Right lobe of liver (tissue), 6 donors: ENCODE measurements around the gene STK17A. TPM values are rescaled to one million over a fixed set of nuclear protein-coding genes. Genes with fewer than 3 reads are reported as not detected.

Experiments
- ATAC-seq, 4 donors: fragments of 200-7000 bp; cut with Tn5 transposase; one replicate each; pipeline ENCODE4 v1.9.1; 2020; ENCODE audit warnings: mild to moderate bottlenecking in 4 of 4, moderate library complexity in 4 of 4
- DNase-seq, 3 donors: peaks; one replicate each; pipeline ENCODE4 v3.0.0-alpha.2; 2020
- H3K27ac ChIP-seq, 3 donors: fragments of 200-600 bp; one replicate each; pipeline ENCODE4 v1.8.0; 2022
- H3K27me3 ChIP-seq, 2 donors: fragments of 200-600 bp; one replicate each; pipeline ENCODE4 v1.8.0; 2022
- H3K36me3 ChIP-seq, 4 donors: fragments of 200-600 bp; sonication (generic) in 1 of 4; one replicate each; pipeline versions ENCODE4 v1.5.1 to v1.8.0; 2017 to 2022; ENCODE audit warnings: control low read depth in 1 of 4
- H3K4me1 ChIP-seq, 4 donors: fragments of 200-600 bp; sonication (generic) in 1 of 4; one replicate each; pipeline versions ENCODE4 v1.5.1 to v1.8.0; 2017 to 2022; ENCODE audit warnings: control low read depth in 1 of 4
- H3K4me3 ChIP-seq, 3 donors: fragments of 200-600 bp; one replicate each; pipeline ENCODE4 v1.8.0; 2022
- H3K9me3 ChIP-seq, 4 donors: fragments of 200-600 bp; sonication (generic) in 1 of 4; one replicate each; pipeline versions ENCODE4 v1.5.1 to v1.8.0; 2017 to 2022; ENCODE audit warnings: control low read depth in 1 of 4
- POLR2A ChIP-seq: fragments of 450-650 bp; IDR thresholded peaks from one replicate; pipeline ENCODE4 v1.6.1; 2017; ENCODE audit warnings: antibody characterized with exemption, mild to moderate bottlenecking
- WGBS: methylation state at CpG from one replicate; pipeline ENCODE4 v1.1.6; 2018; ENCODE audit warnings: low coverage, low lambda C conversion rate; ENCODE audit not compliant: insufficient coverage; ENCODE audit errors: missing lambda C conversion rate; 5-methylcytosine and 5-hydroxymethylcytosine counted together
- intact Hi-C, 2 donors: fragments of 100-400 bp; cut with DNase I; formaldehyde crosslinking; loops; one replicate each; pipeline versions ENCODE4 v1.11.2 to v1.14.1; 2022
- long read RNA-seq: library from polyadenylated mRNA; unstranded; transcript quantifications from one replicate; pipeline ENCODE4 v2.0.0, GENCODE V29; 2019
- total RNA-seq, 6 experiments: library from RNA; depleted of rRNA in 2 of 6; stranded (reverse); fragments of >200 nt in 2 of 6; fragmentation: NEBNext Ultra II Directional in 3 of 6; extraction: Animal tissue kit (Norgen Biotek cat#: 25700) in 3 of 6; gene quantifications; one replicate each; pipeline versions ENCODE4 v1.1.0 to v1.2.4, GENCODE V29; 2016 to 2023
- TF ChIP-seq, protein P1 (sequence below), 4 donors: fragments of 200-600 bp in 3 of 4; fragments of 450-650 bp in 1 of 4; IDR thresholded peaks; one replicate each; pipeline versions ENCODE4 v1.5.1 to v1.8.0; 2016 to 2022; ENCODE audit warnings: antibody characterized with exemption in 4 of 4, mild to moderate bottlenecking in 2 of 4
- donor health status: DM: no; HTN: yes; CAD: no.
- donor health status: DM: no; HTN: no; CAD: no.
- donor health status: DM: no; HTN: no; CAD: no.
- donor health status: DM: no; HTN: yes; CAD: no.
- donor health status: DM: no; HTN: yes; CAD: no.

The STK17A gene
- total RNA-seq: 10 to 100 TPM in 3 of 6 experiments, 1 to 10 TPM in 3; 1.7 to 20.9 (median 7.9) TPM
- long read RNA-seq, partial matches to known transcripts: 0 of 1 reads
- long read RNA-seq, other reads (novel, unspliced or antisense): 1 of 1 reads

DNA sequence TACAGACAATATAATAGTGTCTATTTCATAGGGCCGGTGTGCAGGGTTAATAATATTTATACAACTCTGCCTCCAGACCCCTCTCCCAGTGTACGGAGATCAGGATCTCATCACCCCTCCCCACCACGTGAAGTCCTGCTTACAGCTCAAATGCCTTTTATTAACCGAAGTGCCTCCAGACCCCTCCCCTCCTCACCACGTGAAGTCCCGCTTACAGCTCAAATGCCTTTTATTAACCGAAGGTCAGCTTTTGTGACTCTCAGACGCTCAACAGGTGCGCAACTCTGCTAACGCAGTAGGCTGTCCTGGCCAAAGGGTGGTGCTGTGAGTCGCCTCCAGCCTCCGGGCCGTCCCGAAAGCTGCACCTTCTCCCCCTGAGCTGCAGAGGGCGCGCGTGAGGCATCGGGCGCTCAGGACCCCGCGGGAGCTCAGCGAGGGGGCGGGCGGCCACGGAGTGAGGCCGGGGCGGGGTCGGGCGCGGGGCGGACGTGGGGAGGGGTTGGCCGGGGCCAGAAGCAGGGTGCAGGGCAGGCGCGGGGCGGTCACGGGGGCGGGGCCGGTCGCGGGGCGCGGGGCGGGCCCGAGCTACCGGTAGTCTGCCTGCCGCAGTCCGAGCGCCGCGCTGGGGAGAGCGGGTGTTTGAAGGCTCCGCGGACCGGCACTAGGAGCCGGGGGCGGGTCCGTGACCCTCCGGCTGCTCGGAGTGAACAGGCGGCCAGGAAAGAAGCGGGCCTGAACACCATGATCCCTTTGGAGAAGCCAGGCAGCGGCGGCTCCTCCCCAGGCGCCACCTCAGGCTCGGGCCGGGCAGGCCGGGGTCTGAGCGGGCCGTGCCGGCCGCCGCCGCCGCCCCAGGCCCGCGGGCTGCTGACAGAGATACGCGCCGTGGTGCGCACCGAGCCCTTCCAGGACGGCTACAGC lies at the start of gene STK17A:
TSS of gene STK17A (plus strand) at position 606 of the 921 bp plus-strand sequence. CDS start at position 742, 136 bp downstream.
- Histone ChIP-seq H3K27ac (peak within 1 kb of the TSS; percentile 71 to 93 (median 87)), H3K9me3 (no peaks in the 10 kb centered on the region), H3K27me3 (no peaks in the 10 kb centered on the region), H3K4me3 (peak within 1 kb of the TSS; percentile 84 to 93 (median 93)), H3K4me1 (peaks cover 0 to 25% (median 6%) of the 10 kb centered on the region in 4 donors), H3K36me3 (no peaks in the 10 kb centered on the region)
- WGBS: 2% methylated on average over 14 of the region's 83 CpGs
- DNase-seq (peak; percentile 95 to 96 (median 95)), ATAC-seq (peak; percentile 91 to 98 (median 95))
- TF ChIP-seq POLR2A: peak; percentile 92
- TF ChIP-seq, protein P1, sequence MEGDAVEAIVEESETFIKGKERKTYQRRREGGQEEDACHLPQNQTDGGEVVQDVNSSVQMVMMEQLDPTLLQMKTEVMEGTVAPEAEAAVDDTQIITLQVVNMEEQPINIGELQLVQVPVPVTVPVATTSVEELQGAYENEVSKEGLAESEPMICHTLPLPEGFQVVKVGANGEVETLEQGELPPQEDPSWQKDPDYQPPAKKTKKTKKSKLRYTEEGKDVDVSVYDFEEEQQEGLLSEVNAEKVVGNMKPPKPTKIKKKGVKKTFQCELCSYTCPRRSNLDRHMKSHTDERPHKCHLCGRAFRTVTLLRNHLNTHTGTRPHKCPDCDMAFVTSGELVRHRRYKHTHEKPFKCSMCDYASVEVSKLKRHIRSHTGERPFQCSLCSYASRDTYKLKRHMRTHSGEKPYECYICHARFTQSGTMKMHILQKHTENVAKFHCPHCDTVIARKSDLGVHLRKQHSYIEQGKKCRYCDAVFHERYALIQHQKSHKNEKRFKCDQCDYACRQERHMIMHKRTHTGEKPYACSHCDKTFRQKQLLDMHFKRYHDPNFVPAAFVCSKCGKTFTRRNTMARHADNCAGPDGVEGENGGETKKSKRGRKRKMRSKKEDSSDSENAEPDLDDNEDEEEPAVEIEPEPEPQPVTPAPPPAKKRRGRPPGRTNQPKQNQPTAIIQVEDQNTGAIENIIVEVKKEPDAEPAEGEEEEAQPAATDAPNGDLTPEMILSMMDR (IDR thresholded peaks at IDR 0.05): peak; percentile 91 to 100 (median 97)
- intact Hi-C loops: loop anchor here (10.0 kb wide), 2 partner anchors 142 to 262 kb away; partner anchors contain the start of gene COA1 (in 1 of the 2)

DNA sequence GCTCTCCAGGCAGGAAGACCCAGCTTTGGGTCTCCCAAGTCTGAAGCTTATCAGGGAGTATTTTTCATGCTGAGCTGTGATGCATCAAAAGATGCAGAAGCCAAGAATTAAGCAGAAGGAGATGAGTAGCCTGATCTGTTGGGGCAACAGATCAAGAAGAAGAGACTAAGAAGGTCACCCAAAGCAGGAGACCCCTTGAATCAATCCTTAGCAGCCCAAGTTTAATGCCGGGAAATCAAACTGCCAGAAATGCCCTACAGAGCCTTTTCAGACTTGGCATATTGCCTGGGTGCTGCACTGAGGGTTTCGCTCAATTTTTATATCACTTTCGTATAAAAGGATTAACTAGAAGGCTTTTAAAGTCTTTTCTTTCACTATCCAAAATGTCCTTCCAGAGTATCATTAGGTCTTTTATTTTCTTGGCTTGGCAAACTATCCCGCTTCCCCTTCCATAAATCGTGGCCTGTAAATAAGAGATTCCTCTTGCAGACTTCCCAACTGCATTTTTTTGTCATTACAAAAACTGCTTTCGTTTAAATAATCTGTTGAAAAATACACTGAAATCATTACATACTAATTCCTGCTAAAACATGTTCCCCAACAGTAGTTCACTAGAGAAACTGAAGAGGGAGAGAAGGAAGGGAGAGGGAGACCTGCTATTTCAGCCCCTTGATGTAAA lies 49.0 kb upstream of the STK17A start:
- DNase-seq (no peak), ATAC-seq (no peak)
- intact Hi-C loops: no loop called here
- Histone ChIP-seq H3K9me3 (no peaks in the 10 kb centered on the region), H3K27ac (no peak overlapping the region), H3K4me1 (no peaks in the 10 kb centered on the region), H3K36me3 (no peaks in the 10 kb centered on the region), H3K4me3 (no peak overlapping the region), H3K27me3 (no peaks in the 10 kb centered on the region)
- WGBS: 65% methylated on average over 6 of the region's 6 CpGs
- TF ChIP-seq, protein P1 (IDR thresholded peaks at IDR 0.05): no peak
- TF ChIP-seq POLR2A: no peak

DNA sequence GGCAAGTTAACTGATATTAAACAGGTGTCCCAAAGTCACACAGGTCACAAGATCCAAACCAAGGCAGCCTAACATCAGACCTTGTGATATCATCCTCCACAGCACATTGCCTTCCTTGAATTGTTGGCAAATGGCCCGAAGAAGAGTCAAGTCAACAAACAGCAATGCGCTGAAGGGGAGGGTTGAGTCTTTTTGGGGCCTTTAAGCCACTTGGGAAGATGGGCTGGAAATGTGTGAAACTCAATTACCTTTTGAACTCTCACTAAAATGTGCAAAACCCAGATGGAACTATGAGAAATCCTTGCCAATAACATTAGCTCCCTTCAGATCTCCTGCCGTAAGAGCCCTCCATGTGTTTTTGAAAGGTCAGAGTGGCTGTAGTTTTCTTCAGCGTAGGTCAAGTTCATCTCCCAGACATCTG lies 47.9 kb upstream of the STK17A start:
- intact Hi-C loops: no loop called here
- ATAC-seq (no peak), DNase-seq (no peak)
- Histone ChIP-seq H3K4me3 (no peak overlapping the region), H3K27ac (no peak overlapping the region), H3K9me3 (no peaks in the 10 kb centered on the region), H3K27me3 (no peaks in the 10 kb centered on the region), H3K36me3 (no peaks in the 10 kb centered on the region), H3K4me1 (no peaks in the 10 kb centered on the region)
- TF ChIP-seq POLR2A: no peak
- TF ChIP-seq, protein P1 (IDR thresholded peaks at IDR 0.05): no peak
- WGBS: 47% methylated on average over 3 of the region's 4 CpGs

DNA sequence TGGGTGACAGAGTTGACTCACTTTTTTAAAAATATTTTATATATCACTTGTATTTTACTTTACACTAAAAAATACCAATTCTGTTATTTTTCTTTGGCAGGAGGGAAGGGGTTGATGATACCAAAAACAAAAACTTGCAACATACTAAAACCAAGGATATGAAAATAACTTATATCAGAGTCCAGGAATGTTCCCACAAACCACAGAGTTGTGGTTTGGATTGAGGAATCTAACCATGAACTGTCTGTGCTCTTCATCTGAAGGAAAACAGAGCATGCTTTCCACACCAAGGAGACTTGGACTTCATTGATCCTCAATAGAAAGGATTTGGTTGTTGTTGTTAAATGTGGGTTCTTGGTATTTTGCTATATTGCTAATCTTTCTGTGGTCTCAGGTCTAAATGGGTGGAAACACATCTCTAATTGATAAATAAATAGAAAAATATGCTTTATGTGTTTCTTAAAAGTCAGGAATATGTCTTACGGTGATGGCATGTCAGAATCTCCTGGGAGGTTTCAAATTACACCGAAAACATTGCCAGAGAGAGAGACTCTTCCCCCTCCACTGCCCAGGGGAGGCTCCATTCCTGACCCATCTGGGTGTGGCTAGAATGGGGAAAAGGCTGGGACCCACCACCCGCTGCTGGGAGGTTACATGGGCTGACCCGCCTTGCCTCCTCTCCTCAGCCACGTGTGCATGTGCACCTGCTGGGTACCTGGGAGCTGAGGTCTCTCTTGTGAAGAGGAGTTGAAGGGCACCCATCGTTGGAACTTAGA lies 46.9 kb upstream of the STK17A start:
- no peak overlapping the region for H3K27ac ChIP-seq

More for the DNA sequence above, 46.9 kb upstream of the STK17A start:
- Histone ChIP-seq H3K36me3 (no peaks in the 10 kb centered on the region), H3K4me1 (no peaks in the 10 kb centered on the region), H3K27me3 (no peaks in the 10 kb centered on the region), H3K9me3 (no peaks in the 10 kb centered on the region), H3K4me3 (no peak overlapping the region)
- intact Hi-C loops: no loop called here
- ATAC-seq: peak in 1 of 4 donors; percentile 13
- no peak for DNase-seq
- 92% methylated on average over 2 of the region's 6 CpGs for WGBS
- TF ChIP-seq, protein P1 (IDR thresholded peaks at IDR 0.05): no peak
- no peak for TF ChIP-seq POLR2A
